ENCODE results near the gene SLC36A3.
"Not testable (repeated sequence)": the region's sequence is repeated elsewhere in the genome, so short reads cannot be mapped to it uniquely, and the experiment has no call there.

DNA sequence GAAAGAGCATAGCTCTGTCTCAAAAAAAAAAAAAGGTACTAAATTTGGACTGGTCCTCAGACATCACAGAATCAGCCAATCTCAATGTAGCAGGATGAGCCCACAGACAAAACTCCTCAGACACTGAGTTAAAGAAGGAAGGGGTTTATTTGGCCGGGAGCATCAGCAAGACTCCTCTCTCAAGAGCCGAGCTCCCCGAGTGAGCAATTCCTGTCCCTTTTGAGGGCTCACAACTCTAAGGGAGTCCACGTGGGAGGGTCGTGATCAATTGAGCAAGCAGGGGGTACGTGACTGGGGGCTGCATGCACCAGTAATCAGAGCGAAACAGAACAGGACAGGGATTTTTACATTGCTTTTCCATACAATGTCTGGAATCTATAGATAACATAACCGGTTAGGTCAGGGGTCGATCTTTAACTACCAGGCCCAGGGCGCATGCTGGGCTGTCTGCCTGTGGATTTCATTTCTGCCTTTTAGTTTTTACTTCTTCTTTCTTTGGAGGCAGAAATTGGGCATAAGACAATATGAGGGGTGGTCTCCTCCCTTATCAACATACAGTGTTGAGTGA lies 63.2 kb downstream of the SLC36A3 start:
- not testable (repeated sequence) for TF ChIP-seq TAF1, POLR2AphosphoS5, SPI1, POLR2A (IDR thresholded peaks at IDR 0.05; ENCODE audit: low read depth, low read length)

Data from GM12891 (cell line).